Activated B cell treated with CpG ODN at 0.5 μM for 24 hours (primary cell): ENCODE data around the gene ALDH1A2. TPM values are rescaled to one million over a fixed set of nuclear protein-coding genes. Genes with fewer than 3 reads are reported as not detected.

ENCODE experiments used
- ATAC-seq: fragments of 200-7000 bp; cut with Tn5 transposase; one replicate; pipeline ENCODE4 v1.10.0; 2021; ENCODE audit warnings: low read depth, mild to moderate bottlenecking, moderate library complexity
- CTCF ChIA-PET: fragments of 350-600 bp; sonication (Branson Sonifier 250); formaldehyde crosslinking; loops from one replicate; lab custom pipeline; 2021; ENCODE audit warnings: antibody characterized with exemption; lab: Charles Lee
- POLR2A ChIA-PET: fragments of 350-600 bp; sonication (Branson Sonifier 250); formaldehyde crosslinking; loops from one replicate; lab custom pipeline; 2021; ENCODE audit warnings: antibody characterized with exemption; lab: Charles Lee
- DNase-seq: peaks from one replicate; pipeline ENCODE4 v3.0.0; 2022
- H3K27ac Mint-ChIP-seq: one replicate; pipeline ENCODE4 v1.8.0; 2020; ENCODE audit warnings: mixed read lengths
- H3K27me3 Mint-ChIP-seq: one replicate; pipeline ENCODE4 v1.8.0; 2021; ENCODE audit warnings: mixed read lengths
- H3K36me3 Mint-ChIP-seq: one replicate; pipeline ENCODE4 v1.8.0; 2021; ENCODE audit warnings: low read depth, mixed read lengths
- H3K4me1 Mint-ChIP-seq: one replicate; pipeline ENCODE4 v1.8.0; 2021; ENCODE audit warnings: mixed read lengths
- H3K4me3 Mint-ChIP-seq: one replicate; pipeline ENCODE4 v1.8.0; 2020; ENCODE audit warnings: mild to moderate bottlenecking, mixed read lengths
- H3K9me3 Mint-ChIP-seq: one replicate; pipeline ENCODE4 v1.8.0; 2020; ENCODE audit warnings: mixed read lengths
- CTCF ChIP-seq: fragments of 200-600 bp; IDR thresholded peaks from one replicate; pipeline ENCODE4 v1.8.0; 2022; ENCODE audit warnings: antibody characterized with exemption, mild to moderate bottlenecking
- intact Hi-C: fragments of 100-400 bp; cut with micrococcal nuclease; formaldehyde crosslinking; loops from one replicate; pipeline ENCODE4 v1.15.1; 2024
- total RNA-seq: library from RNA; stranded (reverse); gene quantifications from 2 replicates; pipeline ENCODE4 v1.2.3, GENCODE V29; 2022

Gene ALDH1A2
- total RNA-seq, 1 donor from 2014 or later: not detected

- DNase-seq (no peak), ATAC-seq (no peak)
- Mint-ChIP-seq H3K9me3 (no peaks in the 10 kb centered on the region), H3K36me3 (no peaks in the 10 kb centered on the region), H3K4me3 (no peak overlapping the region), H3K27me3 (no peaks in the 10 kb centered on the region), H3K4me1 (no peaks in the 10 kb centered on the region), H3K27ac (no peak overlapping the region)
- ChIA-PET CTCF (no interaction called here), POLR2A (no interaction called here)
- TF ChIP-seq CTCF: no peak
- intact Hi-C loops: no loop called here
These were observed 96.2 kb downstream of the ALDH1A2 start for GRCh38 chr15:57969355-57969754.

- H3K27me3 Mint-ChIP-seq: peaks cover 8% of the 10 kb centered on the region
- intact Hi-C loops: no loop called here
- ChIA-PET CTCF (no interaction called here), POLR2A (no interaction called here)
- no peak for TF ChIP-seq CTCF
- no peaks in the 10 kb centered on the region for H3K9me3 Mint-ChIP-seq
- H3K4me1 Mint-ChIP-seq: no peaks in the 10 kb centered on the region
- H3K27ac Mint-ChIP-seq: no peak overlapping the region
- no peaks in the 10 kb centered on the region for H3K36me3 Mint-ChIP-seq
- H3K4me3 Mint-ChIP-seq: no peak overlapping the region
- DNase-seq: no peak
- ATAC-seq: no peak
These were observed 102.6 kb downstream of the ALDH1A2 start for GRCh38 chr15:57962887-57963286.

- intact Hi-C loops: no loop called here
- no peaks in the 10 kb centered on the region for H3K4me1 Mint-ChIP-seq
- H3K27ac Mint-ChIP-seq: no peak overlapping the region
- no peak overlapping the region for H3K4me3 Mint-ChIP-seq
- ChIA-PET POLR2A (no interaction called here), CTCF (no interaction called here)
- TF ChIP-seq CTCF: no peak
- no peaks in the 10 kb centered on the region for H3K9me3 Mint-ChIP-seq
- no peaks in the 10 kb centered on the region for H3K36me3 Mint-ChIP-seq
- no peak for ATAC-seq
- H3K27me3 Mint-ChIP-seq: peaks cover 8% of the 10 kb centered on the region
- DNase-seq: no peak
These were observed 103.6 kb downstream of the ALDH1A2 start for GRCh38 chr15:57961919-57962318.

- Mint-ChIP-seq H3K9me3 (no peaks in the 10 kb centered on the region), H3K36me3 (no peaks in the 10 kb centered on the region), H3K4me3 (no peak overlapping the region), H3K4me1 (no peaks in the 10 kb centered on the region), H3K27me3 (peaks cover 8% of the 10 kb centered on the region), H3K27ac (no peak overlapping the region)
- intact Hi-C loops: no loop called here
- POLR2A ChIA-PET: no interaction called here
- DNase-seq (no peak), ATAC-seq (no peak)
- CTCF ChIA-PET: no interaction called here
- TF ChIP-seq CTCF: no peak
These were observed 108.4 kb downstream of the ALDH1A2 start for GRCh38 chr15:57957113-57957512.

- H3K9me3 Mint-ChIP-seq: no peaks in the 10 kb centered on the region
- POLR2A ChIA-PET: no interaction called here
These were observed 111.6 kb downstream of the ALDH1A2 start for GRCh38 chr15:57953874-57954273.

More at GRCh38 chr15:57953874-57954273, 111.6 kb downstream of the ALDH1A2 start:
- CTCF ChIA-PET: no interaction called here
- intact Hi-C loops: no loop called here
- H3K4me1 Mint-ChIP-seq: no peaks in the 10 kb centered on the region
- peaks cover 7% of the 10 kb centered on the region for H3K27me3 Mint-ChIP-seq
- no peak overlapping the region for H3K27ac Mint-ChIP-seq
- DNase-seq: no peak
- H3K36me3 Mint-ChIP-seq: no peaks in the 10 kb centered on the region
- no peak for ATAC-seq
- H3K4me3 Mint-ChIP-seq: no peak overlapping the region
- no peak for TF ChIP-seq CTCF
